ENCODE measurements around the gene CELF1. TPM values are rescaled to one million over a fixed set of nuclear protein-coding genes. Genes with fewer than 3 reads are reported as not detected.
A peak's percentile ranks its signal among the peaks of the same experiment; 100 is the strongest.

The CELF1 gene
- total and polyA plus RNA-seq, 7 experiments from 2014 or later = 41.1 to 148 (median 117) TPM

DNA sequence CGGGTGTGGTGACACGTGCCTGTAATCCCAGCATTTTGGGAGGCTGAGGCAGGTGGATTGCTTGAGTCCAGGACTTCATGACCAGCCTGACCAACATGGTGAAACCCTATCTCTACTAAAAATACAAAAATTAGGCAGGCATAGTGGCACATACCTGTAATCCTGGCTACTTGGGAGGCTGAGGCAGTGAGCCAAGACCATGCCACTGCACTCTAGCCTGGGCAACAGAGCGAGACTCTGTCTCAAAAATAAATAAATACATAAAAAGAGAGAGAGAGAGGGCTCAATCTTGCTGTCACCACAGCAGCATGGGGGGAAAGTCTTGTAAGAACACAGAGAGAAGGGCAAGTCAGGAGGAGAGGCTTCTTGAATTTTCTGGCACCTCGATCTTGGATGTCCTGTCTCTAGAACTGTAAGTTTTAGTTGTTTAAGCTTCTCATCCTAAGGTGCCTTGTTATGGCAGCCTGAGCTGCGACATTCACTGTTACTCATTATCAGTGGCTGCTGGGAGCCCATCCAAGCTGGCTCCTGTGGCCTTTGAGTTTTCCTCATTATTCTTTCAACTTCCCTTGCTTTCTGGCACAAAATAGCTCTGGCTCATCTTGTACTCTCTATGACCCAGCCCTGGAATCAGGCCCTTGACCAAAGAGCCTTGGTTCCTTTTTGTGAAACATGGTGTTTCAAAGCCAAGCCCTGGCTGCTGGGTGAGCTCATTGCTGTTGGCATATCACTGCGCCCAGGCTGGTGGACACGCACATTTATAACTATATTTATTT lies 118.7 kb downstream of the CELF1 start:
- intact Hi-C loops (cut with micrococcal nuclease) = no loop called here
- Histone ChIP-seq H3K27ac (ENCODE audit: low read depth, low read length) (no peak overlapping the region), H3K4me3 (ENCODE audit: low read length) (no peak overlapping the region), H3K4me1 (ENCODE audit: control insufficient read depth in 2 of 2, insufficient read depth in 2 of 2, low read length in 2 of 2) (no peaks in the 10 kb centered on the region), H3K27me3 (ENCODE audit: control insufficient read depth in 2 of 2, insufficient read depth in 2 of 2, low read length in 2 of 2) (no peaks in the 10 kb centered on the region), H3K36me3 (ENCODE audit: control insufficient read depth in 2 of 3, insufficient read depth in 3 of 3, low read length in 3 of 3) (no peaks in the 10 kb centered on the region), H3K9me3 (ENCODE audit: control insufficient read depth in 2 of 3, low read length in 3 of 3) (no peaks in the 10 kb centered on the region)
- ATAC-seq (no peak), DNase-seq (no peak)
- POLR2A ChIA-PET = interaction anchor here (0.7 kb wide), 1 partner anchor 62 kb away, joined by 3 read pairs; no protein-coding TSS in a partner anchor
- H3K9me3 Mint-ChIP-seq = no peaks in the 10 kb centered on the region
- CTCF ChIA-PET = interaction anchor here (0.7 kb wide), 1 partner anchor 22 kb away, joined by 3 read pairs; no protein-coding TSS in a partner anchor
- no peaks in the 10 kb centered on the region for H3K36me3 Mint-ChIP-seq
- no peaks in the 10 kb centered on the region for H3K27me3 Mint-ChIP-seq
- H3K4me1 Mint-ChIP-seq = peaks cover 0 to 5% (median 0%) of the 10 kb centered on the region in 7 donors
- H3K4me3 Mint-ChIP-seq = no peak overlapping the region
- H3K27ac Mint-ChIP-seq = no peak overlapping the region

DNA sequence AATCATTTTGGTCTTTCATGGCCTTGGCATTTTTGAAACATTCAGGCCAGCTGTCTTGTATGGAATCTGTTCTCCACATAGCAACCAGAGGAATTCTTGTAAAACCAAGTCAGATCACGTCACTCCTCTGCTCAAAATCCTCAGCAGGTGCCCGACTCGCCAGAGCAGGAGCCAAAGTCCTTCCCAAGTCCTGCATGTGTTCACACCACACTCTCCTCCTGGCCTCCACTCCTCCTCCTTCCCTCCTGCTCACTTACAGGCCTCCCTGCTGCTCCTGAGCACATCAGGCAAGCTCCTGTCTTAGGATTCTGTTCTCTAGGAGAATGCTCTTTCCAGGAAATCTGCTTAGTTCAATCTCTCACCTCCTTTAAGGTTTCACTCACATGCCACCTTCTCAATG lies 119.8 kb downstream of the CELF1 start:
- intact Hi-C loops (cut with micrococcal nuclease) = no loop called here
- H3K36me3 Mint-ChIP-seq = no peaks in the 10 kb centered on the region
- no peaks in the 10 kb centered on the region for H3K9me3 Mint-ChIP-seq
- Histone ChIP-seq H3K27ac (ENCODE audit: low read depth, low read length) (no peak overlapping the region), H3K9me3 (ENCODE audit: control insufficient read depth in 2 of 3, low read length in 3 of 3) (no peaks in the 10 kb centered on the region), H3K36me3 (ENCODE audit: control insufficient read depth in 2 of 3, insufficient read depth in 3 of 3, low read length in 3 of 3) (no peaks in the 10 kb centered on the region), H3K4me3 (ENCODE audit: low read length) (no peak overlapping the region), H3K4me1 (ENCODE audit: control insufficient read depth in 2 of 2, insufficient read depth in 2 of 2, low read length in 2 of 2) (no peaks in the 10 kb centered on the region), H3K27me3 (ENCODE audit: control insufficient read depth in 2 of 2, insufficient read depth in 2 of 2, low read length in 2 of 2) (no peaks in the 10 kb centered on the region)
- no peak for DNase-seq
- peaks cover 0 to 5% (median 0%) of the 10 kb centered on the region in 7 donors for H3K4me1 Mint-ChIP-seq
- peak overlapping the region in 1 of 9 donors; percentile 38 for H3K27ac Mint-ChIP-seq
- no peaks in the 10 kb centered on the region for H3K27me3 Mint-ChIP-seq
- ChIA-PET CTCF (interaction anchor here (0.6 kb wide), 1 partner anchor 165 kb away, joined by 4 read pairs; no protein-coding TSS in a partner anchor), POLR2A (no interaction called here)
- ATAC-seq = no peak
- H3K4me3 Mint-ChIP-seq = no peak overlapping the region

DNA sequence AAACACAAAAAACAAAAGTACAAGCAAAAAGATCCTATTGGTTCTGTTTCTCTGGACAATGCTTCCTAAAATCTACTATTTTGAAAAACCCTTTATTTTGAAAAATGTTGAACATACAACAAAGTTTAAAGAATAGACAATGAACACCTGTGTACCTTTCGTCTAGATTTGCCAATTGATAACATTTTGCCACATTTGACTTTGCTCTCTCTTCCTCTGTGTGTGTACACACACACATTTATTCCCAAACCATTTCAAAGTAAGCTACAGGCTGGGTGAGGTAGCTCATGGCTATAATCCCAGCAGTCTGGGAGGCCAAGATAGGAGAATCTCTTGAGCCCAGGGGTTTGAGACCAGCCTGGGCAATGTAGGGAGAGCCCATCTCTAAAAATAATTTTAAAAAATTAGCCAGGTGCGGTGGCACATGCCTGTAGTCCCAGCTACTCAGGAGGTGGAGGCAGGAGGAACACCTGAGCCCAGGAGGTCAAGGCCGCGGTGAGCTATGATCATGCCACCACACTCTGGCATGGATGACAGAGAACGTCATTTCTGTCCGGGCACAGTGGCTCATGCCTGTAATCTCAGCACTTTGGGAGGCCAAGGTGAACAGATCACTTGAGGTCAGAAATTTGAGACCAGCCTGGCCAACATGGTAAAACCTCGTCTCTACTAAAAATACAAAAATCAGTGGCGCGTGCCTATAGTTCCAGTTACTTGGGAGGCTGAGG lies 121.4 kb downstream of the CELF1 start:
- Histone ChIP-seq H3K27me3 (ENCODE audit: control insufficient read depth in 2 of 2, insufficient read depth in 2 of 2, low read length in 2 of 2) (no peaks in the 10 kb centered on the region), H3K4me3 (ENCODE audit: low read length) (no peak overlapping the region), H3K9me3 (ENCODE audit: control insufficient read depth in 2 of 3, low read length in 3 of 3) (no peaks in the 10 kb centered on the region), H3K36me3 (ENCODE audit: control insufficient read depth in 2 of 3, insufficient read depth in 3 of 3, low read length in 3 of 3) (no peaks in the 10 kb centered on the region), H3K4me1 (ENCODE audit: control insufficient read depth in 2 of 2, insufficient read depth in 2 of 2, low read length in 2 of 2) (no peaks in the 10 kb centered on the region), H3K27ac (ENCODE audit: low read depth, low read length) (no peak overlapping the region)
- Mint-ChIP-seq H3K27me3 (no peaks in the 10 kb centered on the region), H3K36me3 (no peaks in the 10 kb centered on the region), H3K4me1 (peaks cover 0 to 9% (median 2%) of the 10 kb centered on the region in 7 donors), H3K9me3 (no peaks in the 10 kb centered on the region), H3K27ac (no peak overlapping the region), H3K4me3 (no peak overlapping the region)
- no peak for DNase-seq
- ChIA-PET CTCF (no interaction called here), POLR2A (interaction anchor here (0.7 kb wide), 1 partner anchor 25 kb away, joined by 3 read pairs; no protein-coding TSS in a partner anchor)
- ATAC-seq = no peak
- intact Hi-C loops (cut with micrococcal nuclease) = no loop called here

DNA sequence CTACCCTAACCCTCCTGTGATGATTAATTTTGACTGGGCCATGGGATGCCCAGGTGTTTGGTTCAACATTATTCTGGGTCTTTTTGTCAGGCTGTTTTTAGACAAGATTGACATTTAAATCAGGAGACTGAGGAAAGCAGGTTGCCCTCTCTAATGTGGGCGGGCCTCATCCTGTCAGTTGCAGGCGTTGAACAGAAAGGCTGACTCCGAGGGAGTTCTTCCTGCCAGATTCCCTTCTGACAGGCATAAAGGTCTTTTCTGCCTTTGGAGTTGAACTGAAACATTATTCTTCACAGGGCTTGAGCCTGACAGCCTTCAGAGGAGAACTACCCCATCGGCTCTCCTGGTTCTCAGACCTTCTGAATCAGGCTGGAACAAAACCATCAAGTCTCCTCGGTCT lies 122.4 kb downstream of the CELF1 start:
- POLR2A ChIA-PET = no interaction called here
- Mint-ChIP-seq H3K9me3 (no peaks in the 10 kb centered on the region), H3K4me3 (no peak overlapping the region), H3K4me1 (peaks cover 7 to 15% (median 12%) of the 10 kb centered on the region in 7 donors), H3K27ac (peak overlapping the region in 1 of 9 donors; percentile 30), H3K27me3 (no peaks in the 10 kb centered on the region), H3K36me3 (peaks cover 0 to 5% (median 0%) of the 10 kb centered on the region in 5 donors)
- no peaks in the 10 kb centered on the region for H3K27me3 ChIP-seq (ENCODE audit: control insufficient read depth in 2 of 2, insufficient read depth in 2 of 2, low read length in 2 of 2)
- ATAC-seq = no peak
- H3K27ac ChIP-seq (ENCODE audit: low read depth, low read length) = no peak overlapping the region
- peaks cover 0 to 5% (median 0%) of the 10 kb centered on the region in 3 experiments for H3K36me3 ChIP-seq (ENCODE audit: control insufficient read depth in 2 of 3, insufficient read depth in 3 of 3, low read length in 3 of 3)
- no peak overlapping the region for H3K4me3 ChIP-seq (ENCODE audit: low read length)
- no peaks in the 10 kb centered on the region for H3K9me3 ChIP-seq (ENCODE audit: control insufficient read depth in 2 of 3, low read length in 3 of 3)
- no peak for DNase-seq
- intact Hi-C loops (cut with micrococcal nuclease) = no loop called here
- peaks cover 1 to 2% of the 10 kb centered on the region in 2 donors for H3K4me1 ChIP-seq (ENCODE audit: control insufficient read depth in 2 of 2, insufficient read depth in 2 of 2, low read length in 2 of 2)
- CTCF ChIA-PET = interaction anchor here (1.5 kb wide), 1 partner anchor 19 kb away, joined by 4 read pairs; no protein-coding TSS in a partner anchor

DNA sequence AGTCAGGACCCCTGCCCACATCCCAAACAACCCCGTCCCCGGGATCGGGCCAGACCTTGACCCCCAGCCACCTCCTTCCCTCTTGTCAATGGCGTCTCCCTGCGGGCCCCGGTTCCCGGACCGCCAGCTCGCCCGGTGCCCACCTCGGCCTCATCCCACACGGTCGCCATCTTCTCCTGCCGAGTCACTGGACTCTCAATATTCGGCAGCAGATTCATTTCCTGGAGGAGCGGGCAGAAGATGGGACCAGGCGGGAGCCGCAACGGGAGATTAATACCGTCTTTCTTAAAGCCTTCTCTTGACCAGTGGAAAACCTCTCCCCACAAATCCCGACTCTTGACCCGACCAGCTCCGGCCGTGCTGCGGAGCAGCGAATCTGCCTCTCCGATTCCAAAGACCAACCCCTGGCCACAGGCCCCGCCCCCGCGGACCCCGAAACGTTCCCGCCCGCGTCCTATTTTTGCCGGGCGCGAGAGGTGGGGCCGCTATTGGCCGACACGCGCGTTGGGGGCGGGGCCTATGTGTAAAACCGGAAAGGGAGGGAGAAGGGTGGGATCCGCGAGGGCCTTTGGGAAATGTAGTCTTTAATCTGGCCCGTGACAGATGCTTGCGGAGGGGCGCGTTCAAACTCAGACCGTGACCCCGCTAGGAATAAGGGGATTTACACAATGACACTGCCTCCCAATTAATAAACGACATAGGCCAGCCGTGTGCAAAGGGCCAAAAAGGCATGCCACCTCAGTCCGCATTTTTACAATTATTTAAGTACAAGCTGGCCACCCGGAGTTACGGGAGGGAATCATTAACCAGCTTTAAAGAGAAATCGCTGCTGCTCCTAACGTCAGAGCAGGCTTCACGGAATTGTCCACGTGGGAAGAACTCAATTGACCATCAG lies 126.6 kb downstream of the CELF1 start, which contains the start of gene PSMC3:
TSS of gene PSMC3 (minus strand) at position 378 of the 895 bp plus-strand sequence. CDS start at position 218, 160 bp downstream.
- ATAC-seq (peak; percentile 98), DNase-seq (peak; percentile 92 to 99 (median 95))
- Histone ChIP-seq H3K36me3 (ENCODE audit: control insufficient read depth in 2 of 3, insufficient read depth in 3 of 3, low read length in 3 of 3) (peaks cover 0 to 43% (median 0%) of the 10 kb centered on the region in 3 experiments), H3K27me3 (ENCODE audit: control insufficient read depth in 2 of 2, insufficient read depth in 2 of 2, low read length in 2 of 2) (no peaks in the 10 kb centered on the region), H3K9me3 (ENCODE audit: control insufficient read depth in 2 of 3, low read length in 3 of 3) (no peaks in the 10 kb centered on the region), H3K27ac (ENCODE audit: low read depth, low read length) (peak within 1 kb of the TSS; percentile 96), H3K4me3 (ENCODE audit: low read length) (peak within 1 kb of the TSS; percentile 95), H3K4me1 (ENCODE audit: control insufficient read depth in 2 of 2, insufficient read depth in 2 of 2, low read length in 2 of 2) (peaks cover 9 to 10% of the 10 kb centered on the region in 2 donors)
- peaks cover 5 to 18% (median 10%) of the 10 kb centered on the region in 5 donors for H3K36me3 Mint-ChIP-seq
- H3K4me1 Mint-ChIP-seq = peaks cover 16 to 32% (median 27%) of the 10 kb centered on the region in 7 donors
- intact Hi-C loops (cut with micrococcal nuclease) = loop anchor here (1.0 to 5.0 kb wide), 18 partner anchors 18 to 809 kb away; partner anchors contain the start of genes CELF1 (in 2 of the 2), FNBP4 (in 2 of the 2), MTCH2 (in 2 of the 2) and SLC39A13 (in 2 of the 2)
- peak within 1 kb of the TSS; percentile 93 to 99 (median 97) for H3K27ac Mint-ChIP-seq
- peak within 1 kb of the TSS; percentile 91 to 99 (median 98) for H3K4me3 Mint-ChIP-seq
- CTCF ChIA-PET = interaction anchor here (0.7 to 1.4 kb wide), 4 partner anchors 14 to 538 kb away, joined by 3 to 5 read pairs (median 4); no protein-coding TSS in a partner anchor
- H3K9me3 Mint-ChIP-seq = no peaks in the 10 kb centered on the region
- no peaks in the 10 kb centered on the region for H3K27me3 Mint-ChIP-seq
- POLR2A ChIA-PET = interaction anchor here (0.5 to 2.0 kb wide), 11 partner anchors 9 to 192 kb away, joined by 3 to 7 read pairs (median 4); partner anchors contain the start of genes ACP2 and MADD
